ENCODE results near the gene VPS41. TPM values are rescaled to one million over a fixed set of nuclear protein-coding genes. Genes with fewer than 3 reads are reported as not detected.

Gene VPS41
- total and polyA plus RNA-seq, 2 of the 13 experiments (the other 11 are each of a cell fraction or from before 2014, with no cell fraction given), result 12.1 to 43.4 TPM

GRCh38 chr7:38920731-38921130 is 11.7 kb upstream of the VPS41 start (continued):
- TF ChIP-seq ZNF646 (CRISPR knock-in tag; IDR thresholded peaks at IDR 0.05) (no peak), NFE2 (CRISPR knock-in tag; IDR thresholded peaks at IDR 0.05) (no peak), ZNF670 (CRISPR knock-in tag; IDR thresholded peaks at IDR 0.05; ENCODE audit: borderline replicate concordance) (no peak), TRAFD1 (CRISPR knock-in tag; IDR thresholded peaks at IDR 0.05; ENCODE audit: borderline replicate concordance) (no peak)

- Histone ChIP-seq H3K9me3 (ENCODE audit: low read length) (no peaks in the 10 kb centered on the region), H3K9ac (ENCODE audit: insufficient read depth, low read depth, low read length) (no peak overlapping the region), H3K4me3 (replicated peaks in 1 of 3; ENCODE audit: insufficient read depth in 1 of 3, low read depth in 2 of 3, low read length in 3 of 3) (no peak overlapping the region), H3K27me3 (ENCODE audit: control insufficient read depth in 1 of 2, insufficient read depth in 2 of 2, low read length in 2 of 2) (no peaks in the 10 kb centered on the region), H2AFZ (ENCODE audit: low read length) (no peak overlapping the region), H3K36me3 (replicated peaks in 1 of 2; ENCODE audit: control insufficient read depth in 1 of 2, insufficient read depth in 2 of 2, low read length in 2 of 2) (no peaks in the 10 kb centered on the region), H3K27ac (ENCODE audit: extremely low read length, insufficient read depth, low read length) (no peak overlapping the region), H3K4me1 (ENCODE audit: insufficient read depth, low read length) (no peaks in the 10 kb centered on the region), H4K20me1 (ENCODE audit: insufficient read depth, low read length) (no peaks in the 10 kb centered on the region), H3K79me2 (ENCODE audit: insufficient read depth, low read length) (no peaks in the 10 kb centered on the region), H3K4me2 (ENCODE audit: low read depth, low read length) (no peak overlapping the region)
- BruUV-seq (replicated peaks), result no TSS peak
- CTCF ChIA-PET (ENCODE audit: low intra/inter-chr PET ratio, low total read pairs), result no interaction called here
- DNase-seq (ENCODE audit: low spot score), result no peak
- WGBS (ENCODE audit: low lambda C conversion rate), result 5% methylated on average over 1 of the region's 1 CpG
- in situ Hi-C loops (cut with HindIII; ENCODE audit: extremely low pct_ligation_motif_present, low pct_unique_long_range_greater_than_20kb), result no loop called here
- no peak for ATAC-seq
- intact Hi-C loops (cut with micrococcal nuclease; ENCODE audit: unreplicated experiment), result no loop called here
- FAIRE-seq, result no peak
- POLR2A ChIA-PET, result no interaction called here
- TF ChIP-seq, protein P1, sequence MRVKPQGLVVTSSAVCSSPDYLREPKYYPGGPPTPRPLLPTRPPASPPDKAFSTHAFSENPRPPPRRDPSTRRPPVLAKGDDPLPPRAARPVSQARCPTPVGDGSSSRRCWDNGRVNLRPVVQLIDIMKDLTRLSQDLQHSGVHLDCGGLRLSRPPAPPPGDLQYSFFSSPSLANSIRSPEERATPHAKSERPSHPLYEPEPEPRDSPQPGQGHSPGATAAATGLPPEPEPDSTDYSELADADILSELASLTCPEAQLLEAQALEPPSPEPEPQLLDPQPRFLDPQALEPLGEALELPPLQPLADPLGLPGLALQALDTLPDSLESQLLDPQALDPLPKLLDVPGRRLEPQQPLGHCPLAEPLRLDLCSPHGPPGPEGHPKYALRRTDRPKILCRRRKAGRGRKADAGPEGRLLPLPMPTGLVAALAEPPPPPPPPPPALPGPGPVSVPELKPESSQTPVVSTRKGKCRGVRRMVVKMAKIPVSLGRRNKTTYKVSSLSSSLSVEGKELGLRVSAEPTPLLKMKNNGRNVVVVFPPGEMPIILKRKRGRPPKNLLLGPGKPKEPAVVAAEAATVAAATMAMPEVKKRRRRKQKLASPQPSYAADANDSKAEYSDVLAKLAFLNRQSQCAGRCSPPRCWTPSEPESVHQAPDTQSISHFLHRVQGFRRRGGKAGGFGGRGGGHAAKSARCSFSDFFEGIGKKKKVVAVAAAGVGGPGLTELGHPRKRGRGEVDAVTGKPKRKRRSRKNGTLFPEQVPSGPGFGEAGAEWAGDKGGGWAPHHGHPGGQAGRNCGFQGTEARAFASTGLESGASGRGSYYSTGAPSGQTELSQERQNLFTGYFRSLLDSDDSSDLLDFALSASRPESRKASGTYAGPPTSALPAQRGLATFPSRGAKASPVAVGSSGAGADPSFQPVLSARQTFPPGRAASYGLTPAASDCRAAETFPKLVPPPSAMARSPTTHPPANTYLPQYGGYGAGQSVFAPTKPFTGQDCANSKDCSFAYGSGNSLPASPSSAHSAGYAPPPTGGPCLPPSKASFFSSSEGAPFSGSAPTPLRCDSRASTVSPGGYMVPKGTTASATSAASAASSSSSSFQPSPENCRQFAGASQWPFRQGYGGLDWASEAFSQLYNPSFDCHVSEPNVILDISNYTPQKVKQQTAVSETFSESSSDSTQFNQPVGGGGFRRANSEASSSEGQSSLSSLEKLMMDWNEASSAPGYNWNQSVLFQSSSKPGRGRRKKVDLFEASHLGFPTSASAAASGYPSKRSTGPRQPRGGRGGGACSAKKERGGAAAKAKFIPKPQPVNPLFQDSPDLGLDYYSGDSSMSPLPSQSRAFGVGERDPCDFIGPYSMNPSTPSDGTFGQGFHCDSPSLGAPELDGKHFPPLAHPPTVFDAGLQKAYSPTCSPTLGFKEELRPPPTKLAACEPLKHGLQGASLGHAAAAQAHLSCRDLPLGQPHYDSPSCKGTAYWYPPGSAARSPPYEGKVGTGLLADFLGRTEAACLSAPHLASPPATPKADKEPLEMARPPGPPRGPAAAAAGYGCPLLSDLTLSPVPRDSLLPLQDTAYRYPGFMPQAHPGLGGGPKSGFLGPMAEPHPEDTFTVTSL (CRISPR knock-in tag; IDR thresholded peaks at IDR 0.05; ENCODE audit: borderline replicate concordance), result no peak
- TF ChIP-seq ZNF317 (CRISPR knock-in tag; IDR thresholded peaks at IDR 0.05) (no peak), TRAFD1 (CRISPR knock-in tag; IDR thresholded peaks at IDR 0.05; ENCODE audit: borderline replicate concordance) (no peak)
Measured at GRCh38 chr7:38916396-38916795, 7.4 kb upstream of the VPS41 start.

Data from HepG2 (cell line).